Measurements from ENCODE around the gene MGLL.

The MGLL gene

GRCh38 chr3:127774647-127775046, 47.7 kb downstream of the MGLL start:
- no peak for DNase-seq (ENCODE audit: low read depth in 2 of 2)

- no peak for DNase-seq (ENCODE audit: low read depth in 2 of 2)
Observed at GRCh38 chr3:127773752-127774395, 48.4 kb downstream of the MGLL start.

GRCh38 chr3:127772827-127773751, 49.2 kb downstream of the MGLL start:
- no peak for DNase-seq (ENCODE audit: low read depth in 2 of 2)

GRCh38 chr3:127772273-127772672, 50.0 kb downstream of the MGLL start:
- no peak for DNase-seq (ENCODE audit: low read depth in 2 of 2)

- DNase-seq (ENCODE audit: low read depth in 2 of 2) = no peak
Observed at GRCh38 chr3:127771746-127772145, 50.6 kb downstream of the MGLL start.

- no peak for DNase-seq (ENCODE audit: low read depth in 2 of 2)
Observed at GRCh38 chr3:127770671-127771355, 51.5 kb downstream of the MGLL start.

- no peak for DNase-seq (ENCODE audit: low read depth in 2 of 2)
Observed at GRCh38 chr3:127769284-127770081, 52.8 kb downstream of the MGLL start.

GRCh38 chr3:127768346-127769008, 53.8 kb downstream of the MGLL start:
- no peak for DNase-seq (ENCODE audit: low read depth in 2 of 2)

- DNase-seq (ENCODE audit: low read depth in 2 of 2) = no peak
Observed at GRCh38 chr3:127767126-127767525, 55.2 kb downstream of the MGLL start.

- no peak for DNase-seq (ENCODE audit: low read depth in 2 of 2)
Observed at GRCh38 chr3:127765735-127766134, 56.6 kb downstream of the MGLL start.

GRCh38 chr3:127764841-127765362, 57.4 kb downstream of the MGLL start:
- DNase-seq (ENCODE audit: low read depth in 2 of 2) = no peak

GRCh38 chr3:127764301-127764700, 58.0 kb downstream of the MGLL start:
- no peak for DNase-seq (ENCODE audit: low read depth in 2 of 2)

- DNase-seq (ENCODE audit: low read depth in 2 of 2) = no peak
Observed at GRCh38 chr3:127763816-127764215, 58.5 kb downstream of the MGLL start.

- DNase-seq (ENCODE audit: low read depth in 2 of 2) = no peak
Observed at GRCh38 chr3:127763337-127763736, 59.0 kb downstream of the MGLL start.

- no peak for DNase-seq (ENCODE audit: low read depth in 2 of 2)
Observed at GRCh38 chr3:127762787-127763105, 59.6 kb downstream of the MGLL start.

- DNase-seq (ENCODE audit: low read depth in 2 of 2) = no peak
Observed at GRCh38 chr3:127762077-127762786, 60.1 kb downstream of the MGLL start.

- DNase-seq (ENCODE audit: low read depth in 2 of 2) = no peak
Observed at GRCh38 chr3:127761441-127761801, 60.9 kb downstream of the MGLL start.

GRCh38 chr3:127760791-127761440, 61.4 kb downstream of the MGLL start:
- DNase-seq (ENCODE audit: low read depth in 2 of 2) = no peak

GRCh38 chr3:127760361-127760760, 62.0 kb downstream of the MGLL start:
- no peak for DNase-seq (ENCODE audit: low read depth in 2 of 2)

GRCh38 chr3:127759826-127760225, 62.5 kb downstream of the MGLL start:
- DNase-seq (ENCODE audit: low read depth in 2 of 2) = no peak
